SK-N-MC (cell line): ENCODE measurements around the gene MYO18A.

Source experiments
- DNase-seq: peaks from one replicate; pipeline ENCODE4 v3.0.0-alpha.2; 2011; ENCODE audit warnings: low read depth, low spot score
- H3K27ac ChIP-seq: fragments of 200-600 bp; sonication (generic); 2 replicates; pipeline ENCODE4 v1.5.1; 2016; ENCODE audit warnings: mixed run types
- H3K36me3 ChIP-seq: fragments of 200-600 bp; sonication (generic); 2 replicates; pipeline ENCODE4 v1.6.1; 2017; ENCODE audit warnings: antibody characterized with exemption, low read length, mixed read lengths; ENCODE audit not compliant: insufficient read depth
- H3K4me3 ChIP-seq: fragments of 200-600 bp; sonication (generic); 2 replicates; pipeline ENCODE4 v1.5.1; 2016
- H3K9ac ChIP-seq: fragments of 200-600 bp; sonication (generic); 2 replicates; pipeline ENCODE4 v1.8.0; 2017; ENCODE audit warnings: mixed run types, mixed read lengths; ENCODE audit not compliant: insufficient read length
- H3K9me3 ChIP-seq: fragments of 200-600 bp; sonication (generic); 2 replicates; pipeline ENCODE4 v1.6.1; 2017; ENCODE audit warnings: low read depth, mild to moderate bottlenecking, antibody characterized with exemption, low read length, moderate library complexity, mixed read lengths
- EZH2 ChIP-seq: fragments of 200-600 bp; sonication (generic); IDR thresholded peaks from one replicate; pipeline ENCODE4 v1.6.1; 2017; ENCODE audit warnings: antibody characterized with exemption
- FOXP2 ChIP-seq: optimal IDR thresholded peaks from 2 replicates; pipeline ENCODE3; 2011; ENCODE audit warnings: mild to moderate bottlenecking, moderate library complexity; ENCODE audit not compliant: insufficient read depth; ENCODE audit errors: extremely low read length, control extremely low read depth
- POLR2AphosphoS5 ChIP-seq: IDR thresholded peaks from 2 replicates; pipeline ENCODE4 v1.6.1; 2012; ENCODE audit warnings: mild to moderate bottlenecking, low read depth, low read length, borderline replicate concordance

MYO18A gene

GRCh38 chr17:29042679-29043538, 137.3 kb downstream of the MYO18A start, which contains the start of gene PIPOX:
PIPOX (plus strand) TSS chr17:29043141; CDS start chr17:29043226, 85 bp downstream.
- peak; percentile 75 for DNase-seq
- H3K9ac ChIP-seq = peak within 1 kb of the TSS; percentile 38
- H3K9me3 ChIP-seq = no peaks in the 10 kb centered on the region
- peak within 1 kb of the TSS; percentile 74 for H3K4me3 ChIP-seq
- no peaks in the 10 kb centered on the region for H3K36me3 ChIP-seq
- TF ChIP-seq POLR2AphosphoS5 (no peak), EZH2 (no peak), FOXP2 (no peak)
- peak within 1 kb of the TSS; percentile 83 for H3K27ac ChIP-seq

- no peaks in the 10 kb centered on the region for H3K9me3 ChIP-seq
- peak; percentile 70 for DNase-seq
- H3K4me3 ChIP-seq = peak overlapping the region; percentile 74
- H3K27ac ChIP-seq = peak overlapping the region; percentile 83
- TF ChIP-seq FOXP2 (no peak), EZH2 (no peak), POLR2AphosphoS5 (no peak)
- peak overlapping the region; percentile 38 for H3K9ac ChIP-seq
- H3K36me3 ChIP-seq = no peaks in the 10 kb centered on the region
Observed at GRCh38 chr17:29042026-29042678, 138.0 kb downstream of the MYO18A start.

GRCh38 chr17:29041571-29041970, 138.6 kb downstream of the MYO18A start:
- no peak overlapping the region for H3K4me3 ChIP-seq
- no peaks in the 10 kb centered on the region for H3K36me3 ChIP-seq
- DNase-seq = no peak
- no peak overlapping the region for H3K9ac ChIP-seq
- peak overlapping the region; percentile 83; the same call in 1 of the 2 replicates for H3K27ac ChIP-seq
- H3K9me3 ChIP-seq = no peaks in the 10 kb centered on the region
- TF ChIP-seq EZH2 (no peak), FOXP2 (no peak), POLR2AphosphoS5 (no peak)

GRCh38 chr17:29041091-29041490, 139.1 kb downstream of the MYO18A start:
- Histone ChIP-seq H3K9me3 (no peaks in the 10 kb centered on the region), H3K36me3 (no peaks in the 10 kb centered on the region), H3K9ac (no peak overlapping the region), H3K4me3 (no peak overlapping the region), H3K27ac (no peak overlapping the region)
- TF ChIP-seq POLR2AphosphoS5 (no peak), EZH2 (no peak), FOXP2 (no peak)
- no peak for DNase-seq

GRCh38 chr17:29039764-29040598, 140.2 kb downstream of the MYO18A start:
- no peak for DNase-seq
- Histone ChIP-seq H3K4me3 (no peak overlapping the region), H3K36me3 (no peaks in the 10 kb centered on the region), H3K9me3 (no peaks in the 10 kb centered on the region), H3K27ac (no peak overlapping the region; the same call in 1 of the 2 replicates), H3K9ac (no peak overlapping the region)
- TF ChIP-seq EZH2 (no peak), FOXP2 (no peak), POLR2AphosphoS5 (no peak)

- DNase-seq = peak; percentile 76
- TF ChIP-seq POLR2AphosphoS5 (peak; percentile 24; the same call in 1 of the 2 replicates), FOXP2 (no peak), EZH2 (no peak)
- Histone ChIP-seq H3K9ac (peak overlapping the region; percentile 5), H3K36me3 (no peaks in the 10 kb centered on the region), H3K9me3 (no peaks in the 10 kb centered on the region), H3K4me3 (peak overlapping the region; percentile 59), H3K27ac (peak overlapping the region; percentile 37)
Observed at GRCh38 chr17:29038085-29038795, 142.0 kb downstream of the MYO18A start.

GRCh38 chr17:29037739-29038084, 142.5 kb downstream of the MYO18A start:
- Histone ChIP-seq H3K9ac (no peak overlapping the region), H3K27ac (no peak overlapping the region), H3K9me3 (no peaks in the 10 kb centered on the region), H3K36me3 (no peaks in the 10 kb centered on the region), H3K4me3 (no peak overlapping the region)
- TF ChIP-seq FOXP2 (no peak), POLR2AphosphoS5 (no peak), EZH2 (no peak)
- no peak for DNase-seq
